ENCODE measurements around the gene MGRN1. TPM values are rescaled to one million over a fixed set of nuclear protein-coding genes. Genes with fewer than 3 reads are reported as not detected.

MGRN1 gene
- total and polyA plus RNA-seq, 2 of the 13 experiments (the other 11 are each of a cell fraction or from before 2014, with no cell fraction given): 11.9 to 12.6 TPM

- BruUV-seq (replicated peaks): no TSS peak
- Histone ChIP-seq H3K9me3 (ENCODE audit: low read length) (no peaks in the 10 kb centered on the region), H4K20me1 (ENCODE audit: insufficient read depth, low read length) (peaks cover 31% of the 10 kb centered on the region; the same call in 1 of the 2 replicates), H3K4me3 (replicated peaks in 1 of 3; ENCODE audit: insufficient read depth in 1 of 3, low read depth in 2 of 3, low read length in 3 of 3) (no peak overlapping the region), H2AFZ (ENCODE audit: low read length) (no peak overlapping the region), H3K9ac (ENCODE audit: insufficient read depth, low read depth, low read length) (no peak overlapping the region), H3K4me1 (ENCODE audit: insufficient read depth, low read length) (peaks cover 37% of the 10 kb centered on the region), H3K79me2 (ENCODE audit: insufficient read depth, low read length) (peaks cover 36% of the 10 kb centered on the region), H3K36me3 (replicated peaks in 1 of 2; ENCODE audit: control insufficient read depth in 1 of 2, insufficient read depth in 2 of 2, low read length in 2 of 2) (peaks cover 8 to 31% of the 10 kb centered on the region in 2 experiments; a peak in 3 of 5 replicates), H3K27ac (ENCODE audit: extremely low read length, insufficient read depth, low read length) (no peak overlapping the region), H3K4me2 (ENCODE audit: low read depth, low read length) (no peak overlapping the region), H3K27me3 (ENCODE audit: control insufficient read depth in 1 of 2, insufficient read depth in 2 of 2, low read length in 2 of 2) (no peaks in the 10 kb centered on the region; a peak in 1 of 5 replicates)
- DNase-seq (ENCODE audit: low spot score) (no peak), FAIRE-seq (no peak), ATAC-seq (no peak)
- ChIA-PET CTCF (ENCODE audit: low intra/inter-chr PET ratio, low total read pairs) (no interaction called here), POLR2A (interaction anchor here (0.6 kb wide), 1 partner anchor 156 kb away, joined by 3 read pairs; no protein-coding TSS in a partner anchor)
- in situ Hi-C loops (cut with HindIII; ENCODE audit: extremely low pct_ligation_motif_present, low pct_unique_long_range_greater_than_20kb) (no loop called here), intact Hi-C loops (cut with micrococcal nuclease; ENCODE audit: unreplicated experiment) (loop anchor here (10.0 kb wide), 1 partner anchor 345 kb away; the partner anchor contains the start of gene SEC14L5)
- TF ChIP-seq AGO2 (optimal IDR thresholded peaks at IDR 0.05; ENCODE audit: low read depth, low read length) (peak; percentile 29), RBFOX2 (IDR thresholded peaks at IDR 0.05; ENCODE audit: low read depth, low read length) (peak; percentile 45; the same call in 1 of the 2 replicates), ZFP36L1 (CRISPR knock-in tag; IDR thresholded peaks at IDR 0.05) (no peak), ASH2L (IDR thresholded peaks at IDR 0.05; ENCODE audit: insufficient read length, low read depth, low read length) (no peak), TGIF2 (CRISPR knock-in tag; IDR thresholded peaks at IDR 0.05) (no peak)
- 94% methylated on average over 41 of the region's 45 CpGs for WGBS (ENCODE audit: low lambda C conversion rate)
These were observed 15.2 kb upstream of the MGRN1 start for GRCh38 chr16:4609200-4610010.

Data from HepG2 (cell line).